Measurements from ENCODE around the gene CHERP. TPM values are rescaled to one million over a fixed set of nuclear protein-coding genes. Genes with fewer than 3 reads are reported as not detected.

The CHERP gene
- total RNA-seq, 1 experiment from 2014 or later = 101 TPM

- Histone ChIP-seq H2BK15ac (ENCODE audit: low read depth, low read length) (no peak overlapping the region), H3K9ac (ENCODE audit: extremely low read depth, insufficient read length, low read length) (no peak overlapping the region), H3T11ph (ENCODE audit: low read length) (no peak overlapping the region), H4K5ac (ENCODE audit: insufficient read length, low read depth, low read length) (no peak overlapping the region), H2BK120ac (ENCODE audit: low read depth, low read length, poor library complexity, severe bottlenecking) (no peak overlapping the region), H3K23ac (ENCODE audit: insufficient read length, low read depth, low read length) (no peak overlapping the region), H3K27ac (ENCODE audit: insufficient read length, low read depth, low read length) (no peak overlapping the region), H4K20me1 (ENCODE audit: control insufficient read depth, insufficient read depth, insufficient read length) (no peaks in the 10 kb centered on the region), H4K8ac (replicated peaks; ENCODE audit: insufficient read length, low read depth, low read length) (no peak overlapping the region), H3K27me3 (ENCODE audit: insufficient read depth, low read length) (no peaks in the 10 kb centered on the region), H4K91ac (ENCODE audit: insufficient read length, low read depth, low read length) (no peak overlapping the region), H3K4ac (ENCODE audit: low read depth, low read length) (no peak overlapping the region), H3K4me1 (ENCODE audit: insufficient read depth, low read length) (no peaks in the 10 kb centered on the region), H3K9me3 (ENCODE audit: control insufficient read depth, low read depth, low read length) (no peaks in the 10 kb centered on the region), H2BK20ac (ENCODE audit: low read depth, low read length, poor library complexity, severe bottlenecking) (no peak overlapping the region), H3K4me2 (ENCODE audit: insufficient read depth, insufficient read length, low read length) (no peak overlapping the region), H2BK12ac (ENCODE audit: insufficient read length, low read depth, low read length) (no peak overlapping the region), H3K14ac (ENCODE audit: insufficient read depth, low read length) (no peak overlapping the region), H2AK5ac (ENCODE audit: insufficient read length, low read length) (no peak overlapping the region), H2BK5ac (ENCODE audit: insufficient read length, low read length) (no peak overlapping the region), H3K79me1 (ENCODE audit: insufficient read depth, low read depth, low read length, poor library complexity, severe bottlenecking) (peaks cover 3% of the 10 kb centered on the region), H3K18ac (ENCODE audit: insufficient read length, low read depth, low read length) (no peak overlapping the region), H3K79me2 (ENCODE audit: insufficient read depth, low read length) (peaks cover 10% of the 10 kb centered on the region; the same call in 1 of the 2 replicates), H3K23me2 (ENCODE audit: insufficient read length, low read depth, low read length, poor library complexity, severe bottlenecking) (no peaks in the 10 kb centered on the region), H2AFZ (ENCODE audit: low read length) (no peak overlapping the region), H3K56ac (ENCODE audit: insufficient read length, low read depth, low read length) (no peak overlapping the region)
- Mint-ChIP-seq H3K27me3 (ENCODE audit: low read depth) (no peaks in the 10 kb centered on the region), H3K4me3 (no peak overlapping the region), H3K9me3 (no peaks in the 10 kb centered on the region), H3K27ac (no peak overlapping the region; a peak in 1 of 7 replicates), H3K4me1 (no peaks in the 10 kb centered on the region), H3K36me3 (ENCODE audit: insufficient read depth in 1 of 3, low read depth in 3 of 3) (peaks cover 60 to 94% (median 90%) of the 10 kb centered on the region in 3 experiments)
- TF ChIP-seq, protein P1, sequence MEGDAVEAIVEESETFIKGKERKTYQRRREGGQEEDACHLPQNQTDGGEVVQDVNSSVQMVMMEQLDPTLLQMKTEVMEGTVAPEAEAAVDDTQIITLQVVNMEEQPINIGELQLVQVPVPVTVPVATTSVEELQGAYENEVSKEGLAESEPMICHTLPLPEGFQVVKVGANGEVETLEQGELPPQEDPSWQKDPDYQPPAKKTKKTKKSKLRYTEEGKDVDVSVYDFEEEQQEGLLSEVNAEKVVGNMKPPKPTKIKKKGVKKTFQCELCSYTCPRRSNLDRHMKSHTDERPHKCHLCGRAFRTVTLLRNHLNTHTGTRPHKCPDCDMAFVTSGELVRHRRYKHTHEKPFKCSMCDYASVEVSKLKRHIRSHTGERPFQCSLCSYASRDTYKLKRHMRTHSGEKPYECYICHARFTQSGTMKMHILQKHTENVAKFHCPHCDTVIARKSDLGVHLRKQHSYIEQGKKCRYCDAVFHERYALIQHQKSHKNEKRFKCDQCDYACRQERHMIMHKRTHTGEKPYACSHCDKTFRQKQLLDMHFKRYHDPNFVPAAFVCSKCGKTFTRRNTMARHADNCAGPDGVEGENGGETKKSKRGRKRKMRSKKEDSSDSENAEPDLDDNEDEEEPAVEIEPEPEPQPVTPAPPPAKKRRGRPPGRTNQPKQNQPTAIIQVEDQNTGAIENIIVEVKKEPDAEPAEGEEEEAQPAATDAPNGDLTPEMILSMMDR (conservative IDR thresholded peaks at IDR 0.05) = no peak
- no peak for DNase-seq
- no CpG with 5 or more reads among the region's 47 CpGs for WGBS (ENCODE audit: extremely low coverage, insufficient read length, low lambda C conversion rate)
These were observed 9.6 kb downstream of the CHERP start for GRCh38 chr19:16532440-16533234.

Measured in H9 (cell line).